CD4-positive, alpha-beta memory T cell (primary cell): ENCODE measurements around the gene ANKRD11. TPM values are rescaled to one million over a fixed set of nuclear protein-coding genes. Genes with fewer than 3 reads are reported as not detected.
"Not testable (repeated sequence)": the region's sequence is repeated elsewhere in the genome, so short reads cannot be mapped to it uniquely, and the experiment has no call there.

Source experiments
- CTCF ChIA-PET: fragments of 350-600 bp; sonication (Branson Sonifier 250); formaldehyde crosslinking; loops from one replicate; lab custom pipeline; 2021; ENCODE audit warnings: inconsistent platforms; ENCODE audit not compliant: partially characterized antibody; lab: Charles Lee
- POLR2A ChIA-PET: fragments of 350-600 bp; sonication (Branson Sonifier 250); formaldehyde crosslinking; loops from one replicate; lab custom pipeline; 2021; ENCODE audit not compliant: partially characterized antibody; lab: Charles Lee
- DNase-seq, 5 donors: peaks; one replicate each; pipeline versions ENCODE4 v3.0.0 to v3.0.0-alpha.2; 2020 to 2022; ENCODE audit warnings: mixed read lengths in 1 of 5
- H3K27ac ChIP-seq: one replicate; pipeline ENCODE4 v1.7.0; 2013; ENCODE audit warnings: low read depth, low read length
- H3K27me3 ChIP-seq: 2 replicates; pipeline ENCODE4 v1.7.0; 2013; ENCODE audit warnings: mild to moderate bottlenecking, low read length, moderate library complexity; ENCODE audit not compliant: insufficient read depth
- H3K36me3 ChIP-seq: 2 replicates; pipeline ENCODE4 v1.7.0; 2013; ENCODE audit warnings: mild to moderate bottlenecking, low read length, moderate library complexity; ENCODE audit not compliant: insufficient read depth
- H3K4me1 ChIP-seq: 2 replicates; pipeline ENCODE4 v1.7.0; 2013; ENCODE audit warnings: mild to moderate bottlenecking, low read length, moderate library complexity; ENCODE audit not compliant: insufficient read depth
- H3K4me3 ChIP-seq, 2 donors: one replicate each; pipeline ENCODE4 v1.7.0; 2013; ENCODE audit warnings: low read length in 2 of 2, mild to moderate bottlenecking in 1 of 2
- H3K9me3 ChIP-seq, 2 donors: one replicate each; pipeline ENCODE4 v1.7.0; 2013; ENCODE audit warnings: low read length in 2 of 2, control low read depth in 1 of 2; ENCODE audit not compliant: control insufficient read depth in 1 of 2
- H3K27ac Mint-ChIP-seq, 7 donors: one replicate each; pipeline ENCODE4 v1.8.0; 2020 to 2021; ENCODE audit warnings: mixed read lengths in 7 of 7, mild to moderate bottlenecking in 6 of 7, inconsistent platforms in 3 of 7, moderate library complexity in 3 of 7
- H3K27me3 Mint-ChIP-seq, 2 donors: one replicate each; pipeline ENCODE4 v1.8.0; 2020 to 2021; ENCODE audit warnings: mixed read lengths in 2 of 2
- H3K36me3 Mint-ChIP-seq, 2 donors: one replicate each; pipeline ENCODE4 v1.8.0; 2020 to 2021; ENCODE audit warnings: mixed read lengths in 2 of 2, inconsistent platforms in 1 of 2, mild to moderate bottlenecking in 1 of 2
- H3K4me1 Mint-ChIP-seq, 4 donors: one replicate each; pipeline ENCODE4 v1.8.0; 2020 to 2021; ENCODE audit warnings: mixed read lengths in 4 of 4, mild to moderate bottlenecking in 1 of 4
- H3K4me3 Mint-ChIP-seq, 8 donors: one replicate each; pipeline ENCODE4 v1.8.0; 2020 to 2021; ENCODE audit warnings: mixed read lengths in 8 of 8, mild to moderate bottlenecking in 7 of 8, moderate library complexity in 6 of 8, inconsistent platforms in 3 of 8
- H3K9me3 Mint-ChIP-seq, 8 donors: one replicate each; pipeline ENCODE4 v1.8.0; 2020 to 2021; ENCODE audit warnings: mixed read lengths in 8 of 8, mild to moderate bottlenecking in 5 of 8, inconsistent platforms in 3 of 8, moderate library complexity in 1 of 8
- intact Hi-C: fragments of 100-400 bp; cut with micrococcal nuclease; formaldehyde crosslinking; loops from one replicate; pipeline ENCODE4 v1.15.1; 2023
- polyA plus RNA-seq, 2 donors: library from polyadenylated mRNA; unstranded; fragments of 300-500 nt; fragmentation: Illumina TruSeq; gene quantifications; one replicate each; pipeline ENCODE4 v1.2.3, GENCODE V29; 2021
- total RNA-seq, 2 experiments: library from RNA; stranded (reverse); gene quantifications; one replicate each; pipeline ENCODE4 v1.2.3, GENCODE V29; 2021

Gene ANKRD11
- total and polyA plus RNA-seq, 4 experiments from 2014 or later = 3.9 to 246 (median 140) TPM

DNA sequence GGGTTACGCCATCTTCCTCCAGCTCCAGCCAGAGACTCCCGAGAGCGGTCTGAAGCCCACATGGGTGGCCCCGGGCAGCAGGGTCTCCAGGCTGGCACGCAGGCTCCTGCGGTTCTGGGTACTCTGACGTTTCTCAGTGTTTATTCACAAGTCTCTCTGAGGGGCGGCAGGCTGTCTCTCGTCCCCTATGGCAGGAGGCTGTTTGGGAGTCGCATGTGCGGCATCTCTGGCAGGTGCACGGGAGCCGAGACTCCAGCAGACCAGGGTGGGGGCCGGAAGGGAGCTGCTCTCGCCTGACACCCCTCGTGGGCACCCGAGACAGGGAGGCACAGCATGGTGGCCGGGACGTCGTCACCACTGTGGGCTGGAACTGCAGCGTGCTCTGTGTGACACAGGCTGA lies 224.7 kb downstream of the ANKRD11 start:
- Mint-ChIP-seq H3K27me3 (no peaks in the 10 kb centered on the region), H3K9me3 (peaks cover 0 to 12% (median 0%) of the 10 kb centered on the region in 8 donors), H3K4me1 (peaks cover 0 to 9% (median 4%) of the 10 kb centered on the region in 4 donors), H3K27ac (peak overlapping the region in 2 of 7 donors; percentile 31 to 68), H3K4me3 (no peak overlapping the region), H3K36me3 (peaks cover 11 to 22% of the 10 kb centered on the region in 2 donors)
- Histone ChIP-seq H3K27me3 (no peaks in the 10 kb centered on the region), H3K4me3 (no peak overlapping the region), H3K27ac (no peak overlapping the region), H3K4me1 (no peaks in the 10 kb centered on the region), H3K36me3 (peaks cover 27% of the 10 kb centered on the region), H3K9me3 (no peaks in the 10 kb centered on the region)
- intact Hi-C loops = no loop called here
- ChIA-PET POLR2A (no interaction called here), CTCF (interaction anchor here (1.9 kb wide), 1 partner anchor 24 kb away, joined by 9 read pairs; no protein-coding TSS in a partner anchor)
- DNase-seq = no peak

DNA sequence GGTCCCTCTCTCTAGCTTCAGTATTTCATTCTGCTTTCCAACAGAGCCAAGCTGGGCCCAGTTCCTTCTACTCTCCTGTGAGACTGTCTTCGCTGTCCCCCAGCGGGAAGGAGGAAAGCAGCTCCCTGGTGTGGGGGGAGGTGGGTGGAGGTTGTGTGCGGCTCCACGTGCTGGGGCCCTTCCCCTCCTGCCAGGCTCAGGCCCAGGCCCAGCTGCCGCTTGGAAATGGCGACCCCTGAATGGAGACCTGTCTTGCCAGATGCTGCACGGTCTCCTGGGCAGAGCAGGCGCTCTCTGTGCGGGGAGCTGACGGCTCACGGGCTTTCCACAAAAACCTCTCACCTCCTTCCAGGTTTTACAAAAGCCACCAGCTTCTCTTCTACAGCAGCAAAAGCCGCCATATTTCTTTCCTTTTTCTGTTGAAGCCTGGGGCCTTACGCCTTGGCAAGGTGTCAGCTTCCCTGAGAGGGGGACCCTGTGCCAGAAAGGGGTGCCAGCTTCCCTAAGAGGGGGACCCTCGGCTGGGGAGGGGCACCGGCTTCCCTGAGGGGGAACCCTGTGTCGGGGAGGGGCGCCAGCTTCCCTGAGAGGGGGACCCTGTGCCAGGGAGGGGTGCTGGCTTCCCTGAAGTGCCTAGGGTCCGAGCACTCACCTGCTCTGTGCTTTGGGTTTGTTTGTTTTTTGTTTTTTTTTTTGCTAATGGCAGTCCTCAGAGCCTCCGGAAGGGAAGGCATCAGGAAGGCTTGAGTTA lies 225.4 kb downstream of the ANKRD11 start:
- no peak overlapping the region for H3K4me3 Mint-ChIP-seq
- no peak overlapping the region for H3K4me3 ChIP-seq
- no peaks in the 10 kb centered on the region for H3K27me3 ChIP-seq
- POLR2A ChIA-PET = interaction anchor here (1.4 kb wide), 1 partner anchor 31 kb away, joined by 4 read pairs; no protein-coding TSS in a partner anchor
- H3K9me3 Mint-ChIP-seq = peaks cover 0 to 12% (median 0%) of the 10 kb centered on the region in 8 donors
- intact Hi-C loops = no loop called here
- CTCF ChIA-PET = no interaction called here
- no peak for DNase-seq
- H3K9me3 ChIP-seq = no peaks in the 10 kb centered on the region
- no peak overlapping the region for H3K27ac ChIP-seq
- no peaks in the 10 kb centered on the region for H3K27me3 Mint-ChIP-seq
- no peak overlapping the region for H3K27ac Mint-ChIP-seq
- H3K4me1 Mint-ChIP-seq = peaks cover 0 to 9% (median 4%) of the 10 kb centered on the region in 4 donors
- peaks cover 21% of the 10 kb centered on the region for H3K36me3 ChIP-seq
- no peaks in the 10 kb centered on the region for H3K4me1 ChIP-seq
- H3K36me3 Mint-ChIP-seq = peaks cover 11 to 17% of the 10 kb centered on the region in 2 donors

DNA sequence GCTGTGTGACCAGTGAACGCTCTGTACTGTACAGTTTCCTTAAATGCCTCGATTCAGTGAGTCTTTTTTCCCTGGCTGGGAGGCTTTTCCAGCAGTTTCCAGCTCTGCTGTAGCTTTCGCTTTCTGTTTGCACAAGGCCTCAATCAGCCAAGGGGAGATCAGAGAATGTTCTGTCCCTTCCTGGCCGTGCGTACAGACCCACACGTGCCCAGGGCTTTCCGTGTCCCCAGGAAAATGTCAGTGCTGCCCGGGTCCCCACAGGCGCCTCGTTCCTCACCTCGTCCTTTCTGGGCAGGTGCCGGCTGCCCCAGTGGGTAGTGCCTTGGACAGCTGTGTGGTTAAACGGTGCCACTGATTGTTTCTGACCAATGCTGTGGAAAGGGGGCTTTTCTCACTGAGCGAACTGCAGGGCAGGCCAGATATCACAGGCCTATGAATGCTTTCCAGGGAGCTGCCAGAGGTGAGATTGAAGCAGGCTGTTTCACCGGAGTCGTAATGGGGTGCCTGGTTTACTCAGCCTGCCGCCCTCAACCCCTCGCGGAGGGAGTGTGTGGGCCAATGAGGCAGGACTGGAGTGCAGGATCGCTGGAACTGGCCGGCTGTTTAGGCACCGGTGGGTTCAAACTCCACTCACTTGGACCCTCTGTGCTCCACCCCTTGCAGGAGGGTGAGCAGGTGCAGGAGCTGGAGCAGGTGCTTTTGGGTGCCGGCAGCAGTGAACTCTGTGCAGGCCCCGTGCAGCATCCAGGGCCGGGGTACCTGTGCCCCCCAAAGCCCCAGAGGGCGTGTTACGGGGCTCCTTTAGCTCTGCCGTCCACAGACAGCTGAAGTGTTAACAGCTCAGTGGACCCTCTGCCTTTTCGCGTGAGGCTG lies 228.4 kb downstream of the ANKRD11 start:
- intact Hi-C loops = no loop called here
- DNase-seq = no peak
- H3K27me3 Mint-ChIP-seq = peaks cover 4 to 7% of the 10 kb centered on the region in 2 donors
- peaks cover 4% of the 10 kb centered on the region for H3K27me3 ChIP-seq
- CTCF ChIA-PET = no interaction called here
- H3K36me3 Mint-ChIP-seq = peaks cover 0 to 2% of the 10 kb centered on the region in 2 donors
- H3K4me3 Mint-ChIP-seq = no peak overlapping the region
- no peaks in the 10 kb centered on the region for H3K9me3 ChIP-seq
- no peak overlapping the region for H3K27ac ChIP-seq
- H3K36me3 ChIP-seq = peaks cover 2% of the 10 kb centered on the region
- peak overlapping the region in 2 of 7 donors; percentile 13 to 36 for H3K27ac Mint-ChIP-seq
- peaks cover 0 to 12% (median 0%) of the 10 kb centered on the region in 8 donors for H3K9me3 Mint-ChIP-seq
- H3K4me1 Mint-ChIP-seq = peaks cover 4 to 19% (median 13%) of the 10 kb centered on the region in 4 donors
- POLR2A ChIA-PET = no interaction called here
- H3K4me3 ChIP-seq = no peak overlapping the region
- H3K4me1 ChIP-seq = peaks cover 11% of the 10 kb centered on the region

DNA sequence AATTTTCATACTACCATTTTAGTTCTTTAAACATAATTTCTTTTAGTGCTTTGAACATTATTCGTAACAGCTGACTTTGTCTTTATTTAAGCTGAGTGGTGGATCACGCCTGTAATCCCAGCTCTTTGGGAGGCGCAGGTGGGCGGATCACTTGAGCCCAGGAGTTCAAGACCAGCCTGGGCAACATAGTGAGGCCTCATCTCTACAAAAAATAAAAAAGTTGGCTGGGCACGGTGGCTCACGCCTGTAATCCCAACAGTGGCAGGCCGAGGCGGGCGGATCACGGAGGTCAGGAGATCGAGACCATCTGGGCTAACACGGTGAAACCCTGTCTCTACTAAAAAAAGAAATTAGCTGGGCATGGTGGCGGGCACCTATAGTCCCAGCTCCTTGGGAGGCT lies 230.5 kb downstream of the ANKRD11 start:
- H3K27ac Mint-ChIP-seq, H3K4me3 Mint-ChIP-seq, H3K4me3 ChIP-seq, H3K27ac ChIP-seq, DNase-seq, intact Hi-C loops, H3K9me3 ChIP-seq, H3K36me3 Mint-ChIP-seq, H3K36me3 ChIP-seq, H3K27me3 ChIP-seq, POLR2A ChIA-PET: not testable (repeated sequence)
- Mint-ChIP-seq H3K9me3 (peaks cover 0 to 15% (median 0%) of the 10 kb centered on the region in 8 donors), H3K27me3 (peaks cover 11% of the 10 kb centered on the region in 2 donors), H3K4me1 (peaks cover 10 to 28% (median 18%) of the 10 kb centered on the region in 4 donors)
- CTCF ChIA-PET = interaction anchor here (0.7 kb wide), 1 partner anchor 207 kb away, joined by 3 read pairs; no protein-coding TSS in a partner anchor
- peaks cover 17% of the 10 kb centered on the region for H3K4me1 ChIP-seq

DNA sequence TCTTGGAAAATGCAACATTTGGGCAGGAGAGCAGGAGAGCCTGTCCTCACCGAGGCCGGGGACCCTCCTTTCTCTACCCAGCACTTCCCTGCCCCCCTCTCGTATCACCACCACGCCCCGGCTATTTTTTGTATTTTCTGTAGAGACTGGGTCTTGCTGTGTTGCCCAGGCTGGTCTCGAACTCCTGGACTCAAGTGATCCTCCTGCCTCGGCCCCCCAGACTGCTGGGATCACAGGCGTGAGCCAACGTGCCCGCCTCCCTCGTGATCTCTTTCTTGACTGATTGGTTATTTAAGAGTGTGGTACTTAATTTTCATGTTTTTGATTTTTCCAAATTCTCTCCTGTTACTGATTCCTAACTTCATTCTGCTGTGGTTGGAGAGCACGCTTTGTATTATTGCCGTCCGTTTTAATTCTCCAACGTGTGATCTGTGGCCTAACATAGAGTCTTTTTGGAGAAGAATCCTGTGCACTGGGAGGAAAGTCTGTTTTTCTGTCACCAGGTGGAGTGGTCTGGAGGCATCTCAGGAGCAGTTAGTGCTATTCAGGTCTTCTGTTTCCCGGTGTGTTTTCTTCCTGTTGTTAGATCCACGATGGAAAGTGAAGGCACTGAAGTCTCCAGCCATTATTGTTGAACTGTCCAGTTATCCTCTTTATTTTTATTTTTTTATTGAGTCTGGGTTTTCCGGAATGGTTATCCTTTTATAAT lies 232.4 kb downstream of the ANKRD11 start:
- Histone ChIP-seq H3K4me1 (peaks cover 17% of the 10 kb centered on the region), H3K36me3 (no peaks in the 10 kb centered on the region), H3K27ac (no peak overlapping the region), H3K4me3 (peak overlapping the region in 1 of 2 donors; percentile 32), H3K9me3 (no peaks in the 10 kb centered on the region), H3K27me3 (peaks cover 7% of the 10 kb centered on the region)
- H3K36me3 Mint-ChIP-seq = no peaks in the 10 kb centered on the region
- peaks cover 0 to 8% (median 0%) of the 10 kb centered on the region in 8 donors for H3K9me3 Mint-ChIP-seq
- peak overlapping the region; percentile 51 to 80 (median 67) for H3K4me3 Mint-ChIP-seq
- ChIA-PET POLR2A (interaction anchor here (0.9 kb wide), 1 partner anchor 10 kb away, joined by 3 read pairs; no protein-coding TSS in a partner anchor), CTCF (no interaction called here)
- H3K27ac Mint-ChIP-seq = peak overlapping the region in 3 of 7 donors; percentile 11 to 88 (median 51)
- intact Hi-C loops = no loop called here
- no peak for DNase-seq
- peaks cover 11% of the 10 kb centered on the region in 2 donors for H3K27me3 Mint-ChIP-seq
- peaks cover 10 to 28% (median 18%) of the 10 kb centered on the region in 4 donors for H3K4me1 Mint-ChIP-seq

DNA sequence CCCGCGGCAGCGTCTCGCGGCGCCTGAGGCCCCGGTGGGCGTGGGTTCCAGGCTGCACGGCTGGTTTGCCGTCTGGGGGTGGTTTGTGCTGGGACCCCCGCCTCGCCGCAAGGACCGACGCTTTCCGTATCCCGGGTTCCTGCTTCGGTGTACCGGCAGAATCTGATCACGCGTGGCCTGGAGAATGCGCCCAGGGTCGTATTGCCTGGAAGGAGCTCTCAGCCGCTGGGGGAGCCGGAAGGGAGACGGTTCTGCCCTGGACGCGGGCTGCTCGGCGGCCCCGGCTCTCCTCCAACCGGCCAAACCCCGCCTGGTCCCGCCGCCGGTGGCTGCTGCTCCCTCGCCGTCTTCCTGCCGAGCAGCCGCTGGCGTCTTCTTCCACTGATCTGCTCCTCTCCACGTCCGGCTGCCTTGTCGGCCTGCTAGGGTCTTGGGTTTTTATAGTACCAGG lies 233.1 kb downstream of the ANKRD11 start:
- CTCF ChIA-PET = no interaction called here

More for the DNA sequence above, 233.1 kb downstream of the ANKRD11 start:
- H3K36me3 Mint-ChIP-seq = no peaks in the 10 kb centered on the region
- Histone ChIP-seq H3K27me3 (peaks cover 7% of the 10 kb centered on the region), H3K36me3 (no peaks in the 10 kb centered on the region), H3K27ac (no peak overlapping the region), H3K4me3 (peak overlapping the region in 1 of 2 donors; percentile 32), H3K4me1 (peaks cover 17% of the 10 kb centered on the region), H3K9me3 (no peaks in the 10 kb centered on the region)
- peak overlapping the region; percentile 51 to 80 (median 67) for H3K4me3 Mint-ChIP-seq
- H3K4me1 Mint-ChIP-seq = peaks cover 10 to 28% (median 18%) of the 10 kb centered on the region in 4 donors
- intact Hi-C loops = no loop called here
- peak overlapping the region in 4 of 7 donors; percentile 13 to 88 (median 46) for H3K27ac Mint-ChIP-seq
- DNase-seq = no peak
- peaks cover 11% of the 10 kb centered on the region in 2 donors for H3K27me3 Mint-ChIP-seq
- POLR2A ChIA-PET = interaction anchor here (0.9 kb wide), 1 partner anchor 10 kb away, joined by 3 read pairs; no protein-coding TSS in a partner anchor
- H3K9me3 Mint-ChIP-seq = peaks cover 0 to 6% (median 0%) of the 10 kb centered on the region in 8 donors
